ENCODE measurements around the gene PEAK3. TPM values are rescaled to one million over a fixed set of nuclear protein-coding genes. Genes with fewer than 3 reads are reported as not detected.
A peak's percentile ranks its signal among the peaks of the same experiment; 100 is the strongest.
"Not testable (repeated sequence)": the region's sequence is repeated elsewhere in the genome, so short reads cannot be mapped to it uniquely, and the experiment has no call there.

PEAK3 gene
- total and polyA plus RNA-seq, 5 experiments from 2014 or later = 0.14 to 0.23 (median 0.15) TPM; not detected in 2

GRCh38 chr19:2286402-2287140 is 4.6 kb upstream of the PEAK3 start:
- no peak for ATAC-seq
- POLR2A ChIA-PET = interaction anchor here (0.5 to 8.7 kb wide), 4 partner anchors 11 to 33 kb away, joined by 3 to 132 read pairs (median 3); no protein-coding TSS in a partner anchor
- no peak for DNase-seq
- H3K4me3 Mint-ChIP-seq = peak overlapping the region in 1 of 10 donors; percentile 12
- peaks cover 21 to 41% (median 33%) of the 10 kb centered on the region in 4 donors for H3K4me1 Mint-ChIP-seq
- H3K27me3 Mint-ChIP-seq = no peaks in the 10 kb centered on the region
- H3K27ac Mint-ChIP-seq = peak overlapping the region in 1 of 10 donors; percentile 51
- H3K36me3 Mint-ChIP-seq = peaks cover 0 to 4% (median 0%) of the 10 kb centered on the region in 3 donors
- H3K9me3 Mint-ChIP-seq = no peaks in the 10 kb centered on the region

- Mint-ChIP-seq H3K27ac (no peak overlapping the region), H3K4me1 (peaks cover 13 to 35% (median 24%) of the 10 kb centered on the region in 4 donors), H3K36me3 (no peaks in the 10 kb centered on the region), H3K27me3 (no peaks in the 10 kb centered on the region), H3K4me3 (no peak overlapping the region), H3K9me3 (no peaks in the 10 kb centered on the region)
- no peak for ATAC-seq
- no peak for DNase-seq
- POLR2A ChIA-PET = interaction anchor here (0.6 to 8.7 kb wide), 4 partner anchors 9 to 190 kb away, joined by 3 to 132 read pairs (median 3); partner anchors contain the start of gene AMH
Observed at GRCh38 chr19:2283835-2284507, 2.0 kb upstream of the PEAK3 start.

GRCh38 chr19:2282862-2283237 is 875 bp upstream of the PEAK3 start:
- POLR2A ChIA-PET = interaction anchor here (0.7 to 8.7 kb wide), 6 partner anchors 8 to 337 kb away, joined by 3 to 132 read pairs (median 4); partner anchors contain the start of gene PLEKHJ1
- H3K27ac Mint-ChIP-seq = peak overlapping the region in 5 of 10 donors; percentile 14 to 82 (median 64)
- no peaks in the 10 kb centered on the region for H3K36me3 Mint-ChIP-seq
- no peaks in the 10 kb centered on the region for H3K9me3 Mint-ChIP-seq
- peak overlapping the region; percentile 40 to 83 (median 65) for H3K4me3 Mint-ChIP-seq
- ATAC-seq = no peak
- H3K27me3 Mint-ChIP-seq = no peaks in the 10 kb centered on the region
- peaks cover 9 to 24% (median 15%) of the 10 kb centered on the region in 4 donors for H3K4me1 Mint-ChIP-seq
- DNase-seq = no peak

- H3K9me3 Mint-ChIP-seq, H3K27me3 Mint-ChIP-seq, H3K36me3 Mint-ChIP-seq, DNase-seq, ATAC-seq: not testable (repeated sequence)
- Mint-ChIP-seq H3K4me3 (peak overlapping the region in 9 of 10 donors; percentile 36 to 83 (median 67)), H3K27ac (peak overlapping the region in 3 of 10 donors; percentile 13 to 57 (median 46)), H3K4me1 (peaks cover 10 to 25% (median 18%) of the 10 kb centered on the region in 4 donors)
- POLR2A ChIA-PET = interaction anchor here (0.5 to 12.1 kb wide), 13 partner anchors 4 to 1421 kb away, joined by 3 to 132 read pairs (median 4); partner anchors contain the start of gene PEAK3
Observed at GRCh38 chr19:2281265-2282061, 512 bp downstream of the PEAK3 start.

GRCh38 chr19:2280633-2281264 is 1.2 kb downstream of the PEAK3 start:
- H3K27me3 Mint-ChIP-seq = no peaks in the 10 kb centered on the region
- POLR2A ChIA-PET = interaction anchor here (0.5 to 12.1 kb wide), 3 partner anchors 5 to 112 kb away, joined by 3 to 132 read pairs (median 5); partner anchors contain the start of gene PEAK3

GRCh38 chr19:2278459-2279158 is 3.4 kb downstream of the PEAK3 start:
- H3K36me3 Mint-ChIP-seq = peaks cover 0 to 13% (median 0%) of the 10 kb centered on the region in 3 donors

More at GRCh38 chr19:2280633-2281264, 1.2 kb downstream of the PEAK3 start:
- no peaks in the 10 kb centered on the region for H3K9me3 Mint-ChIP-seq
- H3K4me1 Mint-ChIP-seq = peaks cover 10 to 25% (median 18%) of the 10 kb centered on the region in 4 donors
- H3K27ac Mint-ChIP-seq = peak overlapping the region in 2 of 10 donors; percentile 24 to 36
- no peak overlapping the region for H3K4me3 Mint-ChIP-seq
- peaks cover 0 to 5% (median 0%) of the 10 kb centered on the region in 3 donors for H3K36me3 Mint-ChIP-seq
- DNase-seq (no peak), ATAC-seq (no peak)

GRCh38 chr19:2277138-2277537 is 4.8 kb downstream of the PEAK3 start:
- Mint-ChIP-seq H3K27me3 (no peaks in the 10 kb centered on the region), H3K9me3 (no peaks in the 10 kb centered on the region), H3K4me3 (peak overlapping the region in 2 of 10 donors; percentile 40 to 41), H3K27ac (peak overlapping the region in 9 of 10 donors; percentile 21 to 92 (median 52)), H3K36me3 (peaks cover 0 to 23% (median 0%) of the 10 kb centered on the region in 3 donors), H3K4me1 (peaks cover 18 to 40% (median 36%) of the 10 kb centered on the region in 4 donors)
- DNase-seq (peak in 1 of 10 donors; percentile 35), ATAC-seq (no peak)
- POLR2A ChIA-PET = interaction anchor here (0.7 to 12.1 kb wide), 5 partner anchors 9 to 134 kb away, joined by 4 to 262 read pairs (median 19); partner anchors contain the start of genes PEAK3, PLEKHJ1 and SF3A2

More at GRCh38 chr19:2278459-2279158, 3.4 kb downstream of the PEAK3 start:
- POLR2A ChIA-PET = interaction anchor here (0.7 to 12.1 kb wide), 3 partner anchors 7 to 18 kb away, joined by 3 to 132 read pairs (median 3); partner anchors contain the start of gene PEAK3
- Mint-ChIP-seq H3K27ac (peak overlapping the region in 2 of 10 donors; percentile 21 to 51), H3K4me3 (no peak overlapping the region), H3K4me1 (peaks cover 22 to 38% (median 32%) of the 10 kb centered on the region in 4 donors), H3K9me3 (no peaks in the 10 kb centered on the region), H3K27me3 (no peaks in the 10 kb centered on the region)
- ATAC-seq (no peak), DNase-seq (peak in 1 of 10 donors; percentile 62)

- Mint-ChIP-seq H3K27me3 (no peaks in the 10 kb centered on the region), H3K4me3 (no peak overlapping the region), H3K9me3 (no peaks in the 10 kb centered on the region), H3K36me3 (peaks cover 0 to 28% (median 3%) of the 10 kb centered on the region in 3 donors), H3K4me1 (peaks cover 19 to 38% (median 37%) of the 10 kb centered on the region in 4 donors), H3K27ac (peak overlapping the region in 6 of 10 donors; percentile 4 to 79 (median 52))
- DNase-seq = peak in 1 of 10 donors; percentile 48
- ATAC-seq = no peak
- POLR2A ChIA-PET = interaction anchor here (0.6 to 12.1 kb wide), 7 partner anchors 9 to 182 kb away, joined by 3 to 370 read pairs (median 19); partner anchors contain the start of genes AMH, JSRP1, LSM7 and PEAK3
Observed at GRCh38 chr19:2276429-2276986, 5.5 kb downstream of the PEAK3 start.

- ATAC-seq (no peak), DNase-seq (peak in 1 of 10 donors; percentile 50)
- Mint-ChIP-seq H3K4me3 (no peak overlapping the region), H3K27me3 (no peaks in the 10 kb centered on the region), H3K4me1 (peaks cover 19 to 41% (median 38%) of the 10 kb centered on the region in 4 donors), H3K9me3 (no peaks in the 10 kb centered on the region), H3K27ac (peak overlapping the region in 1 of 10 donors; percentile 88), H3K36me3 (peaks cover 0 to 31% (median 5%) of the 10 kb centered on the region in 3 donors)
- POLR2A ChIA-PET = interaction anchor here (0.6 to 12.1 kb wide), 12 partner anchors 10 to 182 kb away, joined by 3 to 370 read pairs (median 10); partner anchors contain the start of genes AMH, JSRP1, LSM7 and PEAK3
Observed at GRCh38 chr19:2275588-2276428, 6.2 kb downstream of the PEAK3 start.

All from naive thymus-derived CD8-positive, alpha-beta T cell (primary cell).